Kidney tubule cell (primary cell): ENCODE results near the gene WDR1.

ENCODE experiments used
- DNase-seq: peaks from one replicate; pipeline ENCODE4 v3.0.0-alpha.2; 2018; ENCODE audit warnings: low spot score

The WDR1 gene

DNA sequence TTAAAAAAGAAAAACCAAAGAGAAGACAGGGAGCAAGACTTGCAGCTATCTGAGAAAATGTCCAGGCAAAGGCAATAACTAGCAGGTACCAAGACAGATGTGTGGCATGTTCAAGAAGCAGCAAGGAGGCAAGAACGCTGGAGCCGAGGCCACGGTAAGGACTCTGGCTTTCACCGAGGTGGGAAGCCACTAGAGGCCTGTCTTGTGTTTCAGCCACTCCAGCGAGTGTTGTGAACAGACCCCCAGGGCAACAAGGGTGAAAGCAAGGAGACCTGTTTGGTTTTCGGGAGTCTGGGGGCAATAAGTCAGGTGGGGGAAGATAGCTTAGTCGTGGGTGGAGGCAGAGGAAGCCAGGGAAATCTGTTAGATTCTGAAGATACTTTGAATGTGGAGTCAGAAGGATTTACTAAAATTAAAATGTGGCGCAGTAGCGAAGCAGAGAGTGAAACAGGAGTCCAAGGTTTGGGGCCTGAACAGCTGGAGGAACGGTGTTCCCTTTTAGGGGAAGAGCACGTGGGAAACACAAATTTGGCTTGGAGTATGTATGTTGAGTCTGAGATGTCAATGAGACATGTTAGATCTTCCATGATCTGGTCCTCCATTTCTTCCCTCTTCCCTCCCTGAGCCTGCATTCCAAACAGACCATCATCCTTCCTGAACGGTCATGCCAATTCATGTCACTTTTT, 3.1 kb downstream of the WDR1 start:
- DNase-seq = no peak

DNA sequence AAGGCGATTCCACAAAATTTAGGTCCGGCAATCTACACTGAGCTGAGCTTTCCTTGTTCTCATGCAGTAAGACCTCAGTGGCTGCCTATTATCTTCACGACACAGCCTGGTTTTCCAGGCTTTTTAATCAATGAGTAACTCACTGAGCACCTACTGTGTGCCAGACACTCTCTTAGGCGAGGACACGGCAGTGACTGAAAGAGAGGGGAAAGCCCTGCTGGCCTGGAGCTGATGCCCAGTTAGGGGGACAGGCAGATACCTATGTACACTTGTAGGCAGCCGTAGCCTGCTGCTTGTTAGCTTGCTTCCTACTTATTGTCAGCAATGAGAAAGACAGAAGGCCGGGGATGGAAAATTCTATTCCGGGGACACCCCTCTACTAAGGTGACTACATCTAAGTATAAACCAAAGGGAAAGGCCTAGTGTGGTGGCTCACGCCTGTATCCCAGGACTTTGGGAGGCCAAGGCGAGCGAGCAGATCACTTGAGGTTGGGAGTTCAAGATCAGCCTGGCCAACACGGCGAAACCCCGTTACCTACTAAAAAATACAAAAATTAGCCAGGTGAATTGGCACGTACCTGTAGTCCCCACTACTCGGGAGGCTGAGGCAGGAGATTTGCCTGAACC, 3.8 kb downstream of the WDR1 start:
- no peak for DNase-seq

DNA sequence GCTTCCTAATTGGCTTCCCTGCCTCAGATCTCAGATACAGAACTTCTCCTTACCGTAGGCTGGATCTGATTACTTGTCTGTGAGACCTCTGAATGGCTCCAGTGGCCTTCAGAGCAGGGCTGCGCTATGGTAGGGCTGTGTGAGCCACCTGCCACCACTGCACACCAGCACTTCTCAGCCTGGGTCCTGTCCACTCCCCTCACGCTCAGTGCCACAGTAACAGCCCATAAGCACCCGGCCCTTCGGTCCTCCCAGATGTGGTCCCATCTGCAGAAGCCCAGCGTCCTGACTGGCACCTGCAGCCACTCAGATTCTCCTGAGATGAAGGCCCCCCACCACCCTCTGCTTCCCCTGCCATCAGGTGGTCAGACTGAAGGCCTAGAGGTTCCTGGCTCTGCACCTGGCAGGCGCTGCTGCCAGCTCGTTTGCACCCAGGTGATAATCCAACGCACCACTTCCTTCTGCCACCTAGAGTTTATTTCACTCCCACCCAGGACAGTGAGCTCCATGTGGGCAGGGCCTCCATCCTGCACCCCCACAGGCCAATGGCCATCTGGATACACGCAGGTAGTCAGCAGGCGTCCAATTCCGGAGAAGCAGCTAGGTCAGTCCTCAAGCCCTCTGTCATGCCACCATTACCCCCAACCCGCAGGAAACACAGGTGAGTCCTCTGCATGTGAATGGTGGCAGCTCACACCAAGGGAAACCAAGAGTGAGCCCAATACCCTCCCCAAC, 5.4 kb downstream of the WDR1 start:
- DNase-seq = no peak

DNA sequence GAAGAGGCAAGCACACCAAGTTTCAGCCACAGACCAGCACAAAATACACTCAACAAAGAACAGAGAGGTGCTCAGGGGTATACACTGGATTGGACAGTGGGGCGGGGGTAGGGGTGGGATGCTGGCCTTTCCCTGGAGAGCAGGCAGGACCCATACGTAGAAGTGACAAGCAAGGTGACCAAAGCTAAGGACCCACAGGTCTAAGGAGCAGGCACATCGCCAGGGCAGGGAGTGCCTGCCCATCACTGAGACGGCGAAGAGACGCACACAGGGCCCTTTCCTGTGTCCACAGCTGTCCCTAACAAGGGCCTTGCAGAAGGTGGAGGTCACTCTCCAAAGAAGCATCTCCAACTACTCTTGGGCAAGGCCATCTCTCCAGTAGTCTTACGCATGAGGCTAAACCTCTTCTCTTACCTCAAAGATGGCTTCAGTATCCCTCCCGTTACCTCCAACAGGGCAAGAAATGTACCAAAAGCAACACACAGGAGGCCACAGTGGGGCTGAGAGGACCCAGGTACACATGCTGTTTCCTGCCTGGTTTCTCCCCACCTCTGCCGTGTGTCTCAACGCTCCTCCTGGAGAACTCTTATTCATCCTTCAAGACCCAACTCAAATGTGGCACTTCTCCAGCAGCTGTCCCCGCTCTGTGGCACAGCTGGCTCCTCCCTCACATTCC, 6.5 kb downstream of the WDR1 start:
- no peak for DNase-seq

DNA sequence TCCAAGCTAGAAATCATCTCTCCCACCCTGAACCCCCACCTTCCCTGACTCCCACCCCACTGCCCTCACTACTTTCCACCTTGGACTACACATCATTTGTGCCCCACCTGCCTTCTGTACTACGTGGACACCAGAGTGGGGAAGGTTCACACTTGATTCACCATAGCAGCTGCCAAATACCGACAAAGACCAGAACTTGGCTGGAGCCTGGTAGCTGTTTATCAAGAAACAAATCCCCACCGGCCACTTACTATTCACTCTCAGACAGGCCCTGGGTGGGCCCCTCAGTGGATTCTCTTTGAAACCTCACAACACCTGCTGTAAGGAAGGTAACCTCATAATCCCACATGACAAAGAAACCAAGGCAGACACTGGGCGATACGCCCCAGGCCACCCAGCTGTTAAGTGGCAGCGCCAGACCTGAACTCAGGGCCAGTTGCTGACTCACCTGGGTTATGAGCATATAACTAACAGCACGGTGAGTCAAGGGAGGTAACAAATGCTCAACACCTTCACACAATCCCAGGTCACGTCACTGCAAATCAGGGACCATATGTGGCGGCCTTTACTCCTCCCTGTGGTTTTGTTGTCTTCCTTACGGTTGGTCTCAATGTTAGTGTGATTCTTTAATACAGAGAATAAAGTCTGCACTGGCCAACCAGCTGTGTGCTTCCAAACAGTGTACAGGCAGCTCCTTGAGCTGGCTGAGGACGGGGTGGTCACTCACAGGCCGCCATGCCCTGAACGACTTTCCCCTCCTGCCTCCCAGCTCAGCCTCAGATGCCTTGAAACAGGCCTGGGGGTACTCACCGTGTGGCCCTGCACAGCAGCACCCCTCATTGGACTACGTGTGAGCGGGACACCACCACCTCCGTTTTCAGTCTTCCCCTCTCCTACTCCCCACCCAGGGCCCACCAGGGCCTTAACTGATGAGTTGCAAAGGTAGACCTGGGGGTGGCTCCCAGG, 7.5 kb downstream of the WDR1 start:
- DNase-seq = peak; percentile 89

DNA sequence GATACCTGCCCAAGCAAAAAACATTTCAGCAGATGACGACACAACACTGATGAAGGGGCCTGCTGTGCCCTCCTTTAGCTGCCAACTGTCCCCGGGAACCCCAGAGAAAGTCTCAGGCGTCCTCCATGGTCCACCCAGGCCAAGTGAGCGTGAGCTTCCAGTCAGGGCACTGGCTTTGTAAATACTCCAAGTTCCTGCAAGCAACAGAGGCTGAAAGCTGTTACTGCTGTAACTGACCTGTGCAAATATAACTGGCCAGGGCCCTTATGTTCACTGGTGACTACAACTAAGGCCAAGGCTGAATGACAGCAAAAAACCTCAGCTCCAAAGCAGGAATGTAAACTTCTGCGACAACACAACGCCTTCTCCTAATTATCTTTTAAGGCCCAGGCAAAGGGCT, 8.2 kb downstream of the WDR1 start:
- no peak for DNase-seq

DNA sequence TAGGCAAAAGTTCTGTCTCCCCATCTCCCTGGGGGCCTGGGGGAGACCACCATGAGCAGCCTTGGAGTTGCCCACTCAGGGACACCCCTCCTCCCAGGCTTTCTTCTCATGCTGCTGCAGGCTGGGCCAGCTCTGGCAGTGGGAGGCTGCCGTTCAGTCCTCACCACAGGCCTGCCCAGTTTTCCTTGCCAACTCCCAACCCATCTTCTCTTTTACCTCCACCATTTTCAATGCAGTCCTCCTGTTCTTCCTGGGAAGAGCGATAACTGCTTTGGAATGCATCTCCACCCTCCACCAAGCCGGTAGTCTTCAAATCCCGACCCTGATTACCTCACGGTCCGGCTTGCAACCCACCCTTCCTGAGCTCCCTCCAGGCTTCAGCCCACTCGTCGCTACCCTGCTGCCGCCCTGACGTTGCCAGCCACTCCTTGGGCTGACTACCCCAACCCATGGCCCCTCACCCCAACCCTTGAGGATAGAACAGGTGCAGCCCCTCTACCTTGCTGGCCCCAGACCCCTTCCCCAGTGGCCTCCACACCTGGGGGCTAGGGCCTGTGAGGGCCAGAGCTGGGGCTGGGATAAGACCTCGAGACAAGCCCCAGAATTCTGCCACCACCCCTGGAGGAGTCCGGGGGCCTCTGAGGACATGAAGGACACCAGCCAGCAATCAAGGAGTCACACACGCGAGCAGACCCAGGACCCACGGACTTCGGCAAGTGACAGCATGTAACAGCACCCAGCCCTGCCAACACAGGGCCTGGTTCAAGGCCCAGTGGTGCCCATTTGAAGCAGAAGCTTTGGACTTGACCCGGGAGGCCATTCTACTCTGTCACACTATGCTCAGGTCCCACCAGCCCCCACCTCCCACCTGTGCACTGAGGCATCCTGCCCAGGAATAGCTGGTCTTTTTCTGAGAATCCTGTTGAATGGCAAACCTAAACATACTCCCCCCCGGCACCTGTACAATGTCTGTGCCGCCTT, 9.2 kb downstream of the WDR1 start:
- DNase-seq = no peak

DNA sequence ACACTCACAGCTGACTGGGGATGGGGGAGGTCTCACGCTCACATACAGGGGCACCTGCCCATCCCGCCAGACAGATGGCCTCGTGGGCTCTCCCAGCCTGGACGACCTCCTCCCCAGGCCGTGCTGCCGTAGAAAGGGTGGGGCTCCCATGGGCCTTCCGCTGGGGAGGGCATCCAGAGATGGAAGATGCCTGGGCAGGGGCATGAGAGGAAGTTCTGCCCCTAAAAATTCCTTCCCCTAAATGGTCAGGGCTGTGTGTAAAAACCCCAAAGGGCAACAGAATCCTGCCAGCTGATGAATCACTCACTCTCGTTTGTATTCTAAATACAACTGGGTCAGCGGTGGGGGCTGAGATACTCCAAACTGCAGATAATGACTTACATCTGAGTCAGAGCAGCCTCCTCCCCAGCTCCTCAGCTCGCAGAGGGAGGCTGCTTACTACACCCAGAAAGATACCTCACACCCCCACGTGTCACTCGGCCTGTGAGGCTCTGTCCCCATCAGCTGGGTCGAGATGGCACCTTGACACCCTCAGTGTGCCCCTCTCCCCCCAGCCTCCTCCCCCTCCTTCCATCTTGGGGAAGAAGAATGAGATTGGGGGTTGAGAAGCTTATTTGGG, 10.1 kb downstream of the WDR1 start:
- DNase-seq = peak; percentile 96

DNA sequence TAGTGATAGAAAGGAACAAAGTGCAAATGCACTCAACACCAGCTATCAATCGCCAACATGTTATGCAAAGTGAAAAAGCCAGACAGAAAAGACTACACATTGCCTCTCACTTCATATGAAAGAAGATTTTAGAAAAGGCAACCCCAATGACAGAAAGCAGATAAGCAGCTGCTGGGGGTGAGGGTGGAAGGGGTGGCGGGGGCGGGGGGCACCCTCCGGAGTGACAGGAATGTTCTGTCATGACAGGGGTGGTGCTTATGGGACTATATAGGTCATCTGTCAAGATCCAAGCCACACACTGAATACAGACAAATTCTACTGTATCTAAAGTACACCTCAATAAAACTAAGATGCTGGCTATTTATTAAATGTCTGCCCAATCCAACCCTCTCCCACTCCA, 10.7 kb downstream of the WDR1 start:
- no peak for DNase-seq

DNA sequence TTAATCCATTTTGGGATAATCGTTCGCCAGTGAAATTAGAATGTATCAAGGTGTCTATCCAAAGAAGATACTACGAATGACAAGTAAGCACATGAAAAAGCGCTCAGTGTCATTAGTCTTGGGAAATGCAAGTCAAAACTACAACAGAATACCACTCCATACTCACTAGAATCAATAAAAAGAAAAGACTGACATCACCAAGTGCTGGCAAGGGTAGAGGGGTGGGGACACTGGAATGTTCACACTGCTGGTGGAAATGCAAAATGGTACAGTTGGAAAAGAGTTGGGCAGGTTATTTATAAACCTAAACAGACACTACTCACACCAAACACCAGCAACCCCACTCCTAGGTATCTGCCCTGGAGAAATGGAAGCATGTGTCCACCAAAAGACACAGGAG, 11.2 kb downstream of the WDR1 start:
- DNase-seq = no peak

DNA sequence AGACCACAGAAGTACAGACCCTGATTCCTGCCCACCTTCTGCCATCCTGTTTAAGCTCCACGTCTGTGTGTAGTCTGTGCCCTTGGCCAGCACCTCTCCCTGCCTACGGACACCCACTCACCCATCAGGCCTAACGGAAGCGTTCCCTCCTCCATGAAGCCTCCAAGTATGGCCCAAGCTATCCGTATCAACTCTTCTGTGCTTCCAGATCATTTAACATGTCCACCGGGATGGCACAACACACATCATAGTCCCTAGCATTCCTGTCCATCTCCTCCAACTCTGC, 11.7 kb downstream of the WDR1 start:
- DNase-seq = no peak

DNA sequence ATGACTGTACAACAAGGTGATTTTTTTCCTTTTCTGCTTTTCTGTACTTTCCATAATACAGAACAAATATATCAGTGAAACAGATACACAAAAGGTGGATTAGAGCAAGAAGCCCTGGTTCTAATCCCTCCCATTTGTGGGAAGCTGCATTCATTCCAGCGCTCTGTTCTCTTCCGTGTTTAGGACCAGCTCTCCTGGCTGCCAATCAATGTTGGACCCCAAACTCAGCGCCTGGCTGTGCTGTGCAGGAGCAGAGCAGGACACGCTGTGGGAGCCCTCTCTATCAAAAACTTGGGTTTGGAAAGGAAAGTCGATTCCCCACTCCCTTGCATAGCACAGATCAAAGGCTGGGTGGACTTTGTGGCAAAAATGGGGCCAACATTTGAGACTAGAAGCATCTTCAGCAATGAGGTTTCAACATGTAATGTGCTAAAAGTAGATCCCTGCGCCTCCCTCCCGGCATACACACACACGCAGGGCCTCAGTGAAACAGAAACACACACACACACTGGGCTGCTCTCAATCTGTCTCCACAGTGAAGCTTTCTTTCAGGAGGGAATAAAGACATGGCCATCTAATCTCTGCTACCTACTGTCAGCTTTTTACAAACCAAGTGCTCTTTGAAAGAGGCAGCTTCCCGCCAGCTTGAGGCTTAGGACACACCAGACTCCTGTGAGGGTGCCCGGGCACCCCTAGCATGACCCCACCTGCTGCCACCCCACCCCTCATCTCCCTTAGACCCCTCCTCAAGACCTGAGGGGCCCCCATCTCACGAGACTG, 12.2 kb downstream of the WDR1 start:
- no peak for DNase-seq

DNA sequence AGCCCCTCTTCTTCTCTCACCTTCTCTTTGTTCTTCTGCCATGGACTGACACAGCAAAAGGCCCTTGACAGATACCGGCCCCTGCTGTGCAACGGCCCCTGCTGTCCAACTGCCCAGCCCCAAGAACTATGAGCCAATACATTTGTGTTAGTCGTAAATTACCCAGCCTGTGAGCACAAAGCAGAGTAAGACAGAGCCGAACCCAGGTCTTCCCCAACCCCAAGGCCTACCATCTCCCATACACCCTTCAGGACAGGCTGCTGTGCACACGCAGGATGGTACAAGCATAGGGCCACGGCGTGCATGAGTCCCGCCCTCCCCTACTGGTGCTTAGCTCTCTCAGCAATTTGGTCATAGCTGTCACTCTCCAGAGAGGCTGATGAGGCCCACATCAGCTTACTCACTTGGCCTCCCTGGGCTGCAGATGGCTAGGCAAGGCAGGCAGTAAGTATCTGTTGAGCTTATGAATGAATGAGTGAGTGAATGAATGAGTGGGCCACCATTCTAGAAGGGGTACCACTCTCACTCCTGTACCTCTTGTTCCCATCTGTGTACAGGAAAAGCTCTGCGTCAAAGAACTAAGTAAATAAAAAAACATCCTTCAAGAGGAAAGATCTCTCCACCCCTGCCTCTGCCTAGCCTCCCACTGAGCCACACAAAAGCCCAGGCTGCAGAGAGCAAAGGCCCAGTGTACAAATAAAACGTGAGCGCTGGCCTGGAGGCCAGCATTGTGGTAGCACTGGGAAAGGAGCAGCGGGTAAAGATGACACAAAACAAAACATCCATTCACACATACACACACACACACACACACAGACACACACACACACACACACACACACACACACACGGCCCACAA, 13.9 kb downstream of the WDR1 start:
- DNase-seq = no peak

DNA sequence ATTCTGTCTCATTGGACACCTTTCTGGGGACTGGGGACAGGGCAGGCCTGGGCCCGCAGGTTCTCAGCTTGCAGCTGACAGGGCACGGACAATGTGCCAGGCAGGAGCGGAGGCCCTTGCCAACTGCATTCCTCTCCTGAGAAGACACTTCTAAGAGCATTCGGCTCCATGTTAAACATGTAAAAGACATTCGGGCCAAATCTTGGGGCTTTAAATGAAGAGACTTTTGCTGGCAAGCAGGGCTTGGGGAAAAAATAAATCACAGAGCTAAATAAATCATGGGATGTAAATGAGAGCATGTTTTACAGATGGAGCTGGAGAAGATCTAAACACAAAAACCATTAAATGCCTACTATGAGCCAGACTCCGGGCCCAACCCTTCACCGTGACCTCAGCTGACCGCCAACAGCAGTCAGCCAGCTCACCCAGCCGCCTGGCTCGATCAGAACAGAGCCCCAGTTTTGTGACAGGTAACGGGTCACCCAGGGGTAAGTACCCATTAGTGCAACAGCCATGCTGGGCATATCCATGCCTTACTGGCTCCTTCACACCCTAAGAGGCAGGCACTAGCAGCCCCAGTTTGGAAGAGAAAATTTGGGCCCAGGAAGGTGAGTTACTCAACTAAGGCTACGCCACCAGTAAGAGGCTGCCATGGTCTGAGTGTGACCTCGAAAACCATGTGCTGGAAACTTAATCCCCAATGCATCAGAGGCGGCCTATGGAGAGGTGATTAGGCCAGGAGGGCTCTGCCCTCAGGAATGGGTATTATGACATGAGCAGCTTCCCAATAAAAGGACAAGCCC, 14.7 kb downstream of the WDR1 start:
- no peak for DNase-seq

DNA sequence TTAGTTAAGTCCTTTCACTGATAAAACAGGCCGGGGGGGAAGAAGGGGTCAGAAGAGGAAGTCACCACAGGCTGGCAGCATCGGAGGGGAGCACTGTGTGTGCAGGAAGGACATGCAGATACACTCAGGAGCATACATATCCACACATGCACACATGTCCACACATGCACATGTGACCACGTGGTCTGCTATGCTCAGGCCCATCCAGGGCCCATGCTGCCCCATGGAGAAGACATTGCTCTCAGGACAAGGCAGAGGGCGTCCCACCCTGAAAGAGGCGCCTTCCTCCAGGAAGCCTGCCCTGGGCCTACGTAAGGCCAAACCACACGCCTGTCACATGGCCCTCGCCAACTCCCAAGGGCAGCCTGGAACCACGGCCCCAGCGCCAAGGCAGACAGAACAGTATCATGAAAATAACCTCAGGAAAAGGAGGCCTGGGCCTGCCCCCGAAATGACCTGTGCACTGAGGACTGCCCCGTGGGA, 15.8 kb downstream of the WDR1 start:
- no peak for DNase-seq

DNA sequence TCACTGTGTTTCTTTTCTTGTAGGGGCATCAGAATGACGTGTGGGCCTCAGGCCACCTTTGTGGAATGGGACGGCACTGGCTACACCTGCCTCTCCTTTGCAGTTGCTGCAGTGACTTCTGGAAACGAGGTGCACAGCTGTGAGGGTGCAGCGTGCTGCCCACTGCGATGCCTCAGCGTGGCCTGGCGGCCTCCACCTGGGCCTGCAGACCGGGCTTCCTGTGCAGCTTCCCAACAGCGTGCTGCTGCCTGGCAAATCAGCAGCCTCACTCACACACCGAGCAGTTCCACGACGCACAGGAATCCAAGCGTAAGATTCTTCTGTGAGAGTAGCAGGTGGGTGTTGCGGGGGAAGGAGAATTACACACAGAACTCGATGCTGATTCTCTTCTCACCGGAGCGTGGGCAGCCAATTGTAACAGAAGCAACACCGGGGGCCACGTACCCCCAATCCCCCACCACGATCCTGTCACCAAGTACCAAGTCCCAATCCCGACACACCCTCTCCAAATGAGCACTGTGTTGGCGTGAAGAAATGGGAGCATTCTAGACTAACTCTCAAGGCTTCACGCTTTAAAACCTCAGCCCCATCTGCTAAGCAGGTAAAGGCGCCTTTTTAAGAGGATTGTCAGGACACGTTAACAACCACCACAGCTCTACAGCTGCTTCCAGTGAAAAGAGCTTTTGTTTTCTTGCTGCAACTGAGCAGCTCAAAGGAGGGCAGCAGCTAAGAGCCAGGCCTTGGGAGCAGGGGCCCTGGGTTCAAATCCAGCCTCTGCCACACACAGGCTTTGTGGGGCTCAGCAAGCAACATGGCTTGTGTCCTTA, 16.9 kb downstream of the WDR1 start:
- DNase-seq = no peak

DNA sequence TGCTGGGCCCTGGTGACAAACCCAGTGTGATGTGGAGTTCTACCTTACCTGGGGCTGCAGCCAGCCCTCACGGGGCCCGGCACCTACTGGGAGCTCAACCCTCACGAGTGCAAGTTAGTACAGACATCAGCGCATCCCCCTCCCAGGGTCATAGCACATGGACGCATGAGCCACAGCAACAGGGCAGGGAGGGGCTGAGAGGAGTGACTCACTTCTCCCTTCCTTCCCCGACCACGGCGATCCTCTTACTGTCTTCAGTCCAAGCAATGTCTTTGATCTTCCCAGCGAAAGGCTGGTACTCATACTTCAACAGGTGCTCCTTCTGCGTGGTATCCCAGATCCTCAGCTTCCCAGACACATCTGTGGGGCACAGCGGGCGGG, 17.8 kb downstream of the WDR1 start:
- DNase-seq = peak; percentile 60
